ENCODE measurements around the gene TTC27. TPM values are rescaled to one million over a fixed set of nuclear protein-coding genes. Genes with fewer than 3 reads are reported as not detected.

The TTC27 gene
- total RNA-seq, 1 donor from 2014 or later: 12.2 TPM

- Histone ChIP-seq H3K9me3 (no peaks in the 10 kb centered on the region), H3K36me3 (peaks cover 14% of the 10 kb centered on the region), H3K4me1 (no peaks in the 10 kb centered on the region), H3K4me3 (no peak overlapping the region), H3K27me3 (ENCODE audit: low read depth) (no peaks in the 10 kb centered on the region), H3K27ac (no peak overlapping the region)
- intact Hi-C loops (cut with DNase I): no loop called here
- TF ChIP-seq CTCF (IDR thresholded peaks at IDR 0.05): no peak
- ATAC-seq (no peak), DNase-seq (no peak)
These were observed 38.9 kb downstream of the TTC27 start for GRCh38 chr2:32666704-32667103.

DNA sequence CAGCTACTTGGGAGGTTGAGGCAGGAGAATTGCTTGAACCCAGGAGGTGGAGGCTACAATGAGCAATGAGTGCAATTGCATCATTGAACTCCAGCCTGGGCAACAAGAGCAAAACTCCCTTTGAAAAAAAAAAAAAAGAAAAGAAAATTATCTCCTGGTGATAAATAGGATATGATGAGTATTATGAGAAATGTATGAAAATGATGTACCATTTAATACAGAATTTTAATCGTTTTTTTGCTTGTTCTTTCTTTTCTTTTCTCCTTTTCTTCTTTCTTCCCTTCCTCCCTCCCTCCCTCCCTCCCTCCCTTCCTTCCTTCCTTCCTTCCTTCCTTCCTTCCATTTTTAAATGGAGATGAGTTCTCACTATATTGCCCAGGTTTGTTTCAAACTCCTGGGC is 40.4 kb downstream of the TTC27 start:
- Histone ChIP-seq H3K27ac (no peak overlapping the region), H3K4me1 (no peaks in the 10 kb centered on the region), H3K27me3 (ENCODE audit: low read depth) (no peaks in the 10 kb centered on the region), H3K9me3 (no peaks in the 10 kb centered on the region), H3K36me3 (peaks cover 25% of the 10 kb centered on the region), H3K4me3 (no peak overlapping the region)
- no peak for TF ChIP-seq CTCF (IDR thresholded peaks at IDR 0.05)
- DNase-seq: no peak
- intact Hi-C loops (cut with DNase I): no loop called here
- no peak for ATAC-seq

DNA sequence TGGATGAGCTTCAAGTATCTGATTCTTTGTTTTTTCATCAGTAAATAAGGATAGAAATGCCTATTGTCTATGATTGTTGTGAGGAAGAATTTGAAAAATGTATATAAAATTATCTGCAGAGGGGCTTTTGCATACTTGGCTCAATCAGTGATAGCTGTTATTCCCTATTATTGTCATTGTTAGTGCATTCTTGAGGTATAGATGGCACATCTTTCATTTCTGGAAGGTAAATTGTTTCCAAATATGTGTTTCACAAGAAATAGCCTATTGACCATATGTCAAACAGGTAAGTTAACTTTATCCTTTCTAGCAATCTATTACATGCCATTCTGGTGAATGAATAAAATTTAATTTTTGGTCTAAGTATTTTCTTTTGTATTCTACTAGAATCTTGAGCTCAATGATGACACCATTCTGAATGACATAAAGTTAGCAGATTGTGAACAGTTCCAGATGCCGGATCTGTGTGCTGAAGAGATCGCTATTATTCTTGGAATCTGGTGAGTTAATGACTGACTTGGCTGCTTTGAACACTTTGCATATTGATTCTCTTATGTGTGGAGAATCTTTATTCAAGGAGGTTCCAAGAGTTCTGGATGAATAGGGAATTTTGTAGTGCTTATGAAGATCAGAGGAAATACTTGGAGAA is 44.2 kb downstream of the TTC27 start:
- intact Hi-C loops (cut with DNase I): no loop called here
- H3K9me3 ChIP-seq: no peaks in the 10 kb centered on the region
- H3K4me3 ChIP-seq: no peak overlapping the region
- no peaks in the 10 kb centered on the region for H3K27me3 ChIP-seq (ENCODE audit: low read depth)
- DNase-seq (no peak), ATAC-seq (no peak)
- no peak overlapping the region for H3K27ac ChIP-seq
- no peak for TF ChIP-seq CTCF (IDR thresholded peaks at IDR 0.05)
- no peaks in the 10 kb centered on the region for H3K4me1 ChIP-seq
- H3K36me3 ChIP-seq: peaks cover 49% of the 10 kb centered on the region

DNA sequence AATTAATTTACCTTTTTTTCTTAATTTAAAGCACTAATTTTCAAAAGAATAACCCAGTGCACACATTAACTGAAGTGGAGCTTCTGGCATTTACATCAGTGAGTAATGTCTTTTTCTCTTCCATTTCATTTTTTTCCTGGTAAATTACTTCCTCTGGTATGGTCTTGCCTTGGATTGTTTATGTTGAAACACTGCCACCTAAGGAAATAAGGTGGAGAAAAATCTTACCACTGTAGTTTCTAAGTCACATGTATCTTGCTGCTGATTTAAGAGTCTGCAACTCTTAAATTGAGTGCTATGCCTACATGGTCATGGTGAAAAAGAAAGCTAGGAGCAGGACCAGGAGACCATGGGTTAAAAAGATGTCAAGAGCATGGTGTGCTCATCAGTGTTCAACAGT is 51.0 kb downstream of the TTC27 start:
- Histone ChIP-seq H3K4me3 (no peak overlapping the region), H3K4me1 (no peaks in the 10 kb centered on the region), H3K9me3 (no peaks in the 10 kb centered on the region), H3K27me3 (ENCODE audit: low read depth) (no peaks in the 10 kb centered on the region), H3K36me3 (peaks cover 41% of the 10 kb centered on the region), H3K27ac (no peak overlapping the region)
- intact Hi-C loops (cut with DNase I): no loop called here
- no peak for DNase-seq
- no peak for TF ChIP-seq CTCF (IDR thresholded peaks at IDR 0.05)
- ATAC-seq: no peak

DNA sequence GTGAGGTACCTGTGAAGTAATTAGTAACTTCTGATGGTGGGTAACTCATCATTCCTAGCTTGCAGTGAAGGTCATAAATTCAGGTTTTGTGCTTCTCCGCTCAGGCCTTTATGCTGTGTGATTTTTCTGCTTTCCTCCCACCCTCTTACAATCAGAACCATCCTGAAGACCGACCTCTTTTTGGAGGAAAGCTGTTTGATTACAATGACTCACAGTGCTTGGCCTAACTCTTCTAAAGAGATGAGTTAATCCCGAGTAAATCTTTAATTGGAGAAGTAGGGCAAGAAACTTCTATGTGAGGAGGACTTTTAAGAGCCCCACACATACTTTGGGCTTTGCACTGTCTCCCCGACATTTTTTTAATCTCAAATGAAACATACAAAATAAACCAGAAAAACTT is 53.1 kb downstream of the TTC27 start:
- ATAC-seq (no peak), DNase-seq (no peak)
- Histone ChIP-seq H3K36me3 (peaks cover 32% of the 10 kb centered on the region), H3K4me1 (no peaks in the 10 kb centered on the region), H3K9me3 (no peaks in the 10 kb centered on the region), H3K27me3 (ENCODE audit: low read depth) (no peaks in the 10 kb centered on the region), H3K27ac (no peak overlapping the region), H3K4me3 (no peak overlapping the region)
- intact Hi-C loops (cut with DNase I): no loop called here
- no peak for TF ChIP-seq CTCF (IDR thresholded peaks at IDR 0.05)
